GM12878 (cell line): Measurements from ENCODE around the gene ABCC3. TPM values are rescaled to one million over a fixed set of nuclear protein-coding genes. Genes with fewer than 3 reads are reported as not detected.

Experiments used
- ATAC-seq: fragments of 200-7000 bp; cut with Tn5 transposase; 3 replicates; pipeline ENCODE4 v1.9.1; 2020; ENCODE audit warnings: mild to moderate bottlenecking, moderate library complexity
- BruUV-seq: library from RNA; stranded (reverse); fragments of 400-500 nt; replicated peaks from 2 replicates; lab custom pipeline; 2021; lab: Mats Ljungman, UMichigan
- CTCF ChIA-PET: fragments of 300-600 bp; sonication (Branson Sonifier 250); formaldehyde crosslinking; extraction: SDS; loops from one replicate; lab custom pipeline; 2021; ENCODE audit warnings: inconsistent platforms; lab: Yijun Ruan, JAX
- POLR2A ChIA-PET: fragments of 350-600 bp; formaldehyde crosslinking; extraction: SDS; loops from one replicate; lab custom pipeline; 2021; ENCODE audit warnings: inconsistent platforms; lab: Charles Lee
- RAD21 ChIA-PET: fragments of 300-600 bp; sonication (Branson Sonifier 250); formaldehyde crosslinking; loops from one replicate; lab custom pipeline; 2023; ENCODE audit warnings: antibody characterized with exemption; ENCODE audit not compliant: unreplicated experiment; lab: Charles Lee
- SMC1A ChIA-PET: fragments of 300-600 bp; sonication (Branson Sonifier 250); formaldehyde crosslinking; loops from one replicate; lab custom pipeline; 2023; ENCODE audit not compliant: unreplicated experiment, uncharacterized antibody; lab: Charles Lee
- DNase-seq: peaks from one replicate; pipeline ENCODE4 v3.0.0-alpha.2; 2011; ENCODE audit warnings: low read depth, low spot score
- FAIRE-seq: peaks from 3 replicates; lab custom pipeline; 2011; peaks lifted over from hg19 to GRCh38; lab: Jason Lieb, UNC
- H2AFZ ChIP-seq: 2 replicates; pipeline ENCODE4 v1.6.0; 2011; ENCODE audit warnings: low read depth, low read length, control low read depth; ENCODE audit not compliant: control insufficient read depth
- H3K27ac ChIP-seq: 2 replicates; pipeline ENCODE4 v1.5.1; 2011; ENCODE audit warnings: control low read depth; ENCODE audit not compliant: control insufficient read depth, insufficient read depth
- H3K27me3 ChIP-seq, 2 experiments: replicated peaks in 1 of 2; 2 replicates each; pipeline versions ENCODE4 v1.6.0 to v1.6.1; 2011; ENCODE audit warnings: low read length in 1 of 2; ENCODE audit not compliant: control insufficient read depth in 2 of 2, insufficient read depth in 2 of 2
- H3K36me3 ChIP-seq, 2 experiments: 2 replicates each; pipeline ENCODE4 v1.5.1; 2011; ENCODE audit warnings: low read length in 1 of 2; ENCODE audit not compliant: control insufficient read depth in 2 of 2, insufficient read depth in 2 of 2
- H3K4me1 ChIP-seq: 2 replicates; pipeline ENCODE4 v1.6.1; 2011; ENCODE audit warnings: mild to moderate bottlenecking, low read length, moderate library complexity, mixed read lengths; ENCODE audit not compliant: control insufficient read depth, insufficient read depth
- H3K4me2 ChIP-seq: 2 replicates; pipeline ENCODE4 v1.6.0; 2011; ENCODE audit warnings: control low read depth; ENCODE audit not compliant: control insufficient read depth, insufficient read depth
- H3K4me3 ChIP-seq: fragments of 200-600 bp; sonication (generic); 2 replicates; pipeline ENCODE4 v1.5.1; 2016
- H3K79me2 ChIP-seq: 2 replicates; pipeline ENCODE4 v1.6.0; 2011; ENCODE audit warnings: low read length; ENCODE audit not compliant: control insufficient read depth, insufficient read depth
- H3K9ac ChIP-seq: 2 replicates; pipeline ENCODE4 v1.8.0; 2011; ENCODE audit warnings: low read length, control low read depth, mixed read lengths; ENCODE audit not compliant: control insufficient read depth, insufficient read depth
- H3K9me3 ChIP-seq: replicated peaks from 3 replicates; pipeline ENCODE4 v1.5.1; 2011; ENCODE audit warnings: mild to moderate bottlenecking, low read length; ENCODE audit not compliant: control insufficient read depth, insufficient read depth
- H4K20me1 ChIP-seq: 2 replicates; pipeline ENCODE4 v1.6.0; 2011; ENCODE audit not compliant: control insufficient read depth, insufficient read depth
- BACH1 ChIP-seq: fragments of 450-650 bp; IDR thresholded peaks from 2 replicates; pipeline ENCODE4 v1.6.1; 2017; ENCODE audit warnings: mild to moderate bottlenecking, borderline replicate concordance
- CHD4 ChIP-seq: fragments of 200-600 bp; sonication (generic); IDR thresholded peaks from 2 replicates; pipeline ENCODE4 v1.6.1; 2016; ENCODE audit warnings: mild to moderate bottlenecking
- EED ChIP-seq: sonication (generic); IDR thresholded peaks from 2 replicates; pipeline ENCODE4 v1.6.1; 2016; ENCODE audit warnings: antibody characterized with exemption, low read depth
- GATAD2B ChIP-seq: fragments of 450-650 bp; conservative IDR thresholded peaks from 2 replicates; pipeline ENCODE4 v1.6.1; 2017; ENCODE audit warnings: low read depth, mild to moderate bottlenecking, moderate library complexity
- JUND ChIP-seq: IDR thresholded peaks from 2 replicates; pipeline ENCODE4 v1.6.1; 2012; ENCODE audit warnings: low read depth, mild to moderate bottlenecking, low read length, improper control_type of control experiment, moderate library complexity
- KAT2A ChIP-seq: conservative IDR thresholded peaks from 2 replicates; pipeline ENCODE4 v1.6.1; 2011; ENCODE audit warnings: low read depth, low read length; ENCODE audit not compliant: control insufficient read depth
- PAX8 ChIP-seq: fragments of 450-650 bp; IDR thresholded peaks from 2 replicates; pipeline ENCODE4 v1.6.1; 2017; ENCODE audit warnings: mild to moderate bottlenecking, moderate library complexity
- POLR2AphosphoS5 ChIP-seq: IDR thresholded peaks from 2 replicates; pipeline ENCODE4 v1.6.1; 2011; ENCODE audit warnings: mild to moderate bottlenecking, low read length, inconsistent platforms
- RAD51 ChIP-seq: fragments of 450-650 bp; IDR thresholded peaks from 2 replicates; pipeline ENCODE4 v1.6.1; 2016; ENCODE audit warnings: moderate library complexity, mild to moderate bottlenecking, inconsistent platforms
- SMAD1 ChIP-seq: fragments of 450-650 bp; IDR thresholded peaks from 2 replicates; pipeline ENCODE4 v1.6.1; 2018; ENCODE audit warnings: mild to moderate bottlenecking, low read depth; ENCODE audit not compliant: partially characterized antibody
- TBL1XR1 ChIP-seq: IDR thresholded peaks from 2 replicates; pipeline ENCODE4 v1.6.1; 2012; ENCODE audit warnings: low read depth, low read length, improper control_type of control experiment
- WRNIP1 ChIP-seq: IDR thresholded peaks from 2 replicates; pipeline ENCODE4 v1.6.1; 2011; ENCODE audit warnings: low read depth, low read length, improper control_type of control experiment, borderline replicate concordance
- WGBS: methylation state at CpG from one replicate; pipeline ENCODE4 v1.1.6; 2016; ENCODE audit warnings: low lambda C conversion rate; ENCODE audit not compliant: insufficient replicate concordance, insufficient coverage; ENCODE audit errors: missing lambda C conversion rate; 5-methylcytosine and 5-hydroxymethylcytosine counted together
- in situ Hi-C: fragments of 300-500 bp; cut with MboI; formaldehyde crosslinking; loops from 9 replicates; pipeline ENCODE4 v1.14.3; 2018; ENCODE audit warnings: mixed read lengths
- intact Hi-C: fragments of 100-400 bp; cut with micrococcal nuclease; formaldehyde crosslinking; loops from one replicate; pipeline ENCODE4 v1.14.2; 2022; ENCODE audit not compliant: unreplicated experiment
- polyA plus RNA-seq, 11 experiments: library from polyadenylated mRNA; depleted of rRNA in 4 of 11; unstranded in 6 of 11; stranded (reverse) in 5 of 11; fragments of >200 nt; fragmentation: Nextera tagmentation in 4 of 11; fragmentation: Illumina TruSeq in 1 of 11; extraction: Ambion mirVana in 4 of 11; extraction: Trizol in 1 of 11; gene quantifications; 1 replicate in 1 of 11; 2 replicates in 10 of 11; pipeline versions ENCODE4 v1.2.1 to v1.2.3, GENCODE V29; 2011 to 2016; ENCODE audit warnings: inconsistent platforms in 2 of 11, missing spikeins in 2 of 11, low read depth in 1 of 11
- total RNA-seq, 4 experiments: library from RNA; depleted of rRNA in 3 of 4; stranded (reverse); fragments of >200 nt in 3 of 4; fragmentation: Illumina TruSeq in 1 of 4; extraction: Trizol in 1 of 4; gene quantifications; 2 replicates each; pipeline versions ENCODE4 v1.2.1 to v1.2.3, GENCODE V29; 2013 to 2021
- TF ChIP-seq, protein P1 (sequence below): fragments of 450-650 bp; formaldehyde crosslinking; IDR thresholded peaks from 2 replicates; pipeline ENCODE4 v1.5.0; 2022; ENCODE audit warnings: mild to moderate bottlenecking, missing genetic modification characterization
- TF ChIP-seq, protein P2 (sequence below): IDR thresholded peaks from 2 replicates; pipeline ENCODE4 v1.6.1; 2012; ENCODE audit warnings: low read depth, low read length, improper control_type of control experiment
- TF ChIP-seq, protein P3 (sequence below), 3 experiments: IDR thresholded peaks in 2 of 3; conservative IDR thresholded peaks in 1 of 3; 2 replicates each; pipeline ENCODE4 v1.5.1; 2011; ENCODE audit warnings: low read depth in 3 of 3, low read length in 3 of 3, mild to moderate bottlenecking in 3 of 3, control low read depth in 2 of 3, moderate library complexity in 2 of 3, inconsistent platforms in 1 of 3, mixed read lengths in 1 of 3; ENCODE audit not compliant: control insufficient read depth in 2 of 3, insufficient read depth in 1 of 3; ENCODE audit errors: extremely low read depth in 1 of 3

Gene ABCC3
- total and polyA plus RNA-seq, 10 of the 15 experiments (the other 5 are each of a cell fraction or from before 2014, with no cell fraction given): 0.21 to 2.3 (median 0.71) TPM; not detected in 6

DNA sequence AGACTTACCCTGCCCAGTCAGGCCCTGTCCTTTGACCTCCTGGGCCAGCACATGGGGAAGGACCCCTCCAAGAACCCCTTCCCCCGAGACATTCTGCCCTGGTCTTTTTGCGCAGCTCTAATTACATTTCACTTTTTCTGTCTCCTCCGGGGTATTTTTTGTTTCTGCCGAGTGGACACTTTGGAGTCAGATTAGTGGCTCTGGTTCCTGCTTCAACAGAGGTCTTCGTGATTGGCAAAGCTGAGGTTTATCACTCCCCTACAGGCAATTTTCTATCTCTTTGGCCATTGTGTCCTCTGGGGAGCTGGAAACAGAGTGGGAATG lies 49.6 kb downstream of the ABCC3 start:
- H3K4me1 ChIP-seq: no peaks in the 10 kb centered on the region
- TF ChIP-seq KAT2A: no peak
- TF ChIP-seq, protein P1, sequence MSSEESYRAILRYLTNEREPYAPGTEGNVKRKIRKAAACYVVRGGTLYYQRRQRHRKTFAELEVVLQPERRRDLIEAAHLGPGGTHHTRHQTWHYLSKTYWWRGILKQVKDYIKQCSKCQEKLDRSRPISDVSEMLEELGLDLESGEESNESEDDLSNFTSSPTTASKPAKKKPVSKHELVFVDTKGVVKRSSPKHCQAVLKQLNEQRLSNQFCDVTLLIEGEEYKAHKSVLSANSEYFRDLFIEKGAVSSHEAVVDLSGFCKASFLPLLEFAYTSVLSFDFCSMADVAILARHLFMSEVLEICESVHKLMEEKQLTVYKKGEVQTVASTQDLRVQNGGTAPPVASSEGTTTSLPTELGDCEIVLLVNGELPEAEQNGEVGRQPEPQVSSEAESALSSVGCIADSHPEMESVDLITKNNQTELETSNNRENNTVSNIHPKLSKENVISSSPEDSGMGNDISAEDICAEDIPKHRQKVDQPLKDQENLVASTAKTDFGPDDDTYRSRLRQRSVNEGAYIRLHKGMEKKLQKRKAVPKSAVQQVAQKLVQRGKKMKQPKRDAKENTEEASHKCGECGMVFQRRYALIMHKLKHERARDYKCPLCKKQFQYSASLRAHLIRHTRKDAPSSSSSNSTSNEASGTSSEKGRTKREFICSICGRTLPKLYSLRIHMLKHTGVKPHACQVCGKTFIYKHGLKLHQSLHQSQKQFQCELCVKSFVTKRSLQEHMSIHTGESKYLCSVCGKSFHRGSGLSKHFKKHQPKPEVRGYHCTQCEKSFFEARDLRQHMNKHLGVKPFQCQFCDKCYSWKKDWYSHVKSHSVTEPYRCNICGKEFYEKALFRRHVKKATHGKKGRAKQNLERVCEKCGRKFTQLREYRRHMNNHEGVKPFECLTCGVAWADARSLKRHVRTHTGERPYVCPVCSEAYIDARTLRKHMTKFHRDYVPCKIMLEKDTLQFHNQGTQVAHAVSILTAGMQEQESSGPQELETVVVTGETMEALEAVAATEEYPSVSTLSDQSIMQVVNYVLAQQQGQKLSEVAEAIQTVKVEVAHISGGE (CRISPR knock-in tag): no peak
- TF ChIP-seq CHD4: no peak
- TF ChIP-seq EED: no peak
- no peak for TF ChIP-seq GATAD2B
- TF ChIP-seq WRNIP1: no peak
- TF ChIP-seq SMAD1: no peak
- TF ChIP-seq POLR2AphosphoS5: no peak
- TF ChIP-seq RAD51: no peak
- TF ChIP-seq TBL1XR1: no peak
- no peak for TF ChIP-seq JUND
- TF ChIP-seq PAX8: no peak
- TF ChIP-seq, protein P2, sequence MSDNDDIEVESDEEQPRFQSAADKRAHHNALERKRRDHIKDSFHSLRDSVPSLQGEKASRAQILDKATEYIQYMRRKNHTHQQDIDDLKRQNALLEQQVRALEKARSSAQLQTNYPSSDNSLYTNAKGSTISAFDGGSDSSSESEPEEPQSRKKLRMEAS: no peak
- TF ChIP-seq, protein P3, sequence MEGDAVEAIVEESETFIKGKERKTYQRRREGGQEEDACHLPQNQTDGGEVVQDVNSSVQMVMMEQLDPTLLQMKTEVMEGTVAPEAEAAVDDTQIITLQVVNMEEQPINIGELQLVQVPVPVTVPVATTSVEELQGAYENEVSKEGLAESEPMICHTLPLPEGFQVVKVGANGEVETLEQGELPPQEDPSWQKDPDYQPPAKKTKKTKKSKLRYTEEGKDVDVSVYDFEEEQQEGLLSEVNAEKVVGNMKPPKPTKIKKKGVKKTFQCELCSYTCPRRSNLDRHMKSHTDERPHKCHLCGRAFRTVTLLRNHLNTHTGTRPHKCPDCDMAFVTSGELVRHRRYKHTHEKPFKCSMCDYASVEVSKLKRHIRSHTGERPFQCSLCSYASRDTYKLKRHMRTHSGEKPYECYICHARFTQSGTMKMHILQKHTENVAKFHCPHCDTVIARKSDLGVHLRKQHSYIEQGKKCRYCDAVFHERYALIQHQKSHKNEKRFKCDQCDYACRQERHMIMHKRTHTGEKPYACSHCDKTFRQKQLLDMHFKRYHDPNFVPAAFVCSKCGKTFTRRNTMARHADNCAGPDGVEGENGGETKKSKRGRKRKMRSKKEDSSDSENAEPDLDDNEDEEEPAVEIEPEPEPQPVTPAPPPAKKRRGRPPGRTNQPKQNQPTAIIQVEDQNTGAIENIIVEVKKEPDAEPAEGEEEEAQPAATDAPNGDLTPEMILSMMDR (IDR thresholded peaks at IDR 0.05 in 2 of 3, conservative IDR thresholded peaks at IDR 0.05 in 1 of 3; ENCODE audit: control insufficient read depth in 2 of 3, extremely low read depth in 1 of 3, insufficient read depth in 1 of 3, low read depth in 3 of 3, low read length in 3 of 3): no peak
- TF ChIP-seq BACH1: no peak
- TF ChIP-seq, all 136 proteins: peak for 0
- no peaks in the 10 kb centered on the region for H3K36me3 ChIP-seq
- ATAC-seq (no peak), DNase-seq (no peak), FAIRE-seq (no peak)
- no peaks in the 10 kb centered on the region for H3K9me3 ChIP-seq
- 59% methylated on average over 5 of the region's 5 CpGs for WGBS
- H4K20me1 ChIP-seq: no peaks in the 10 kb centered on the region
- no peaks in the 10 kb centered on the region; a peak in 1 of 4 replicates for H3K27me3 ChIP-seq
- no peak overlapping the region for H3K9ac ChIP-seq
- H3K27ac ChIP-seq: no peak overlapping the region
- ChIA-PET SMC1A (no interaction called here), RAD21 (interaction anchor here (0.9 kb wide), 1 partner anchor 13 kb away, joined by 3 read pairs; no protein-coding TSS in a partner anchor), CTCF (interaction anchor here (0.6 to 2.5 kb wide), 4 partner anchors 9 to 54 kb away, joined by 3 to 7 read pairs (median 3); no protein-coding TSS in a partner anchor), POLR2A (no interaction called here)
- no peak overlapping the region for H3K4me3 ChIP-seq
- no peak overlapping the region for H3K4me2 ChIP-seq
- no peaks in the 10 kb centered on the region for H3K79me2 ChIP-seq
- H2AFZ ChIP-seq: no peak overlapping the region
- intact Hi-C loops (no loop called here), in situ Hi-C loops (no loop called here)
- no TSS peak for BruUV-seq
